WTC11 (cell line): ENCODE data around the gene ELN. TPM values are rescaled to one million over a fixed set of nuclear protein-coding genes. Genes with fewer than 3 reads are reported as not detected.

Experiments
- ATAC-seq: fragments of 200-7000 bp; cut with Tn5 transposase; 2 replicates; pipeline ENCODE4 v1.10.0; 2021; ENCODE audit warnings: mild to moderate bottlenecking, moderate library complexity
- CTCF ChIA-PET: fragments of 300-600 bp; sonication (Branson Sonifier 250); formaldehyde crosslinking; loops from one replicate; lab custom pipeline; 2021; ENCODE audit warnings: antibody characterized with exemption; lab: Charles Lee
- POLR2A ChIA-PET: fragments of 350-600 bp; sonication (Branson Sonifier 250); formaldehyde crosslinking; loops from one replicate; lab custom pipeline; 2021; ENCODE audit warnings: antibody characterized with exemption; lab: Charles Lee
- DNase-seq: peaks from one replicate; pipeline ENCODE4 v3.0.0; 2021; ENCODE audit warnings: low spot score
- H3K27ac Mint-ChIP-seq: 2 replicates; pipeline ENCODE4 v1.8.0; 2021; ENCODE audit warnings: mixed read lengths
- H3K27me3 Mint-ChIP-seq: 2 replicates; pipeline ENCODE4 v1.8.0; 2021; ENCODE audit warnings: low read depth, mild to moderate bottlenecking, moderate library complexity, mixed read lengths
- H3K36me3 Mint-ChIP-seq: 2 replicates; pipeline ENCODE4 v1.8.0; 2021; ENCODE audit warnings: mixed read lengths
- H3K4me1 Mint-ChIP-seq: 2 replicates; pipeline ENCODE4 v1.8.0; 2022; ENCODE audit warnings: mixed read lengths
- H3K4me3 Mint-ChIP-seq: 2 replicates; pipeline ENCODE4 v1.8.0; 2021; ENCODE audit warnings: mild to moderate bottlenecking, moderate library complexity, mixed read lengths
- H3K9me3 Mint-ChIP-seq: 2 replicates; pipeline ENCODE4 v1.8.0; 2021; ENCODE audit warnings: mixed read lengths
- CREB1 ChIP-seq: sonication (generic); formaldehyde crosslinking; IDR thresholded peaks from 2 replicates; pipeline ENCODE4 v1.8.0; 2023; ENCODE audit warnings: mild to moderate bottlenecking, missing genetic modification reagents
- FOXP1 ChIP-seq: sonication (generic); formaldehyde crosslinking; IDR thresholded peaks from 2 replicates; pipeline ENCODE4 v1.8.0; 2022; ENCODE audit warnings: missing genetic modification reagents, mild to moderate bottlenecking, moderate library complexity, borderline replicate concordance
- FOXP4 ChIP-seq: sonication (generic); formaldehyde crosslinking; IDR thresholded peaks from 2 replicates; pipeline ENCODE4 v1.8.0; 2022; ENCODE audit warnings: mild to moderate bottlenecking, missing genetic modification reagents
- IRF1 ChIP-seq: sonication (generic); formaldehyde crosslinking; IDR thresholded peaks from 2 replicates; pipeline ENCODE4 v1.8.0; 2023; ENCODE audit warnings: missing genetic modification reagents
- MLX ChIP-seq: sonication (generic); formaldehyde crosslinking; IDR thresholded peaks from 2 replicates; pipeline ENCODE4 v1.8.1; 2023; ENCODE audit warnings: mild to moderate bottlenecking, missing genetic modification reagents, moderate library complexity
- PRDM15 ChIP-seq: sonication (generic); formaldehyde crosslinking; IDR thresholded peaks from 2 replicates; pipeline ENCODE4 v1.8.0; 2022; ENCODE audit warnings: missing genetic modification reagents
- PREB ChIP-seq: sonication (generic); formaldehyde crosslinking; IDR thresholded peaks from 2 replicates; pipeline ENCODE4 v1.8.1; 2022; ENCODE audit warnings: mild to moderate bottlenecking, missing genetic modification reagents, moderate library complexity, borderline replicate concordance
- SP1 ChIP-seq: sonication (generic); formaldehyde crosslinking; conservative IDR thresholded peaks from 2 replicates; pipeline ENCODE4 v1.8.1; 2022; ENCODE audit warnings: missing genetic modification reagents
- TEAD4 ChIP-seq: sonication (generic); formaldehyde crosslinking; IDR thresholded peaks from 2 replicates; pipeline ENCODE4 v1.8.0; 2022; ENCODE audit warnings: mild to moderate bottlenecking, missing genetic modification reagents
- USF2 ChIP-seq: sonication (generic); formaldehyde crosslinking; IDR thresholded peaks from 2 replicates; pipeline ENCODE4 v1.8.1; 2023; ENCODE audit warnings: mild to moderate bottlenecking, missing genetic modification reagents, moderate library complexity
- ZBTB43 ChIP-seq: sonication (generic); formaldehyde crosslinking; IDR thresholded peaks from 2 replicates; pipeline ENCODE4 v1.8.1; 2023; ENCODE audit warnings: mild to moderate bottlenecking, missing genetic modification reagents
- total RNA-seq: library from RNA; stranded (reverse); gene quantifications from 3 replicates; pipeline ENCODE4 v1.2.3, GENCODE V29; 2021

Gene ELN
- total RNA-seq, 1 experiment from 2014 or later = 3.3 TPM

- TF ChIP-seq ZBTB43 (CRISPR knock-in tag) (no peak), USF2 (CRISPR knock-in tag) (no peak), TEAD4 (CRISPR knock-in tag) (no peak), FOXP4 (no peak), PRDM15 (no peak), PREB (CRISPR knock-in tag) (no peak)
These were observed 8.8 kb upstream of the ELN start (continued) for GRCh38 chr7:74019149-74019548.

GRCh38 chr7:74020390-74020789, 7.6 kb upstream of the ELN start:
- H3K4me1 Mint-ChIP-seq = peaks cover 9% of the 10 kb centered on the region
- ATAC-seq (no peak), DNase-seq (no peak)
- TF ChIP-seq IRF1 (CRISPR knock-in tag) = no peak
- no peak for TF ChIP-seq MLX (CRISPR knock-in tag)
- no peak for TF ChIP-seq CREB1
- TF ChIP-seq SP1 (CRISPR knock-in tag) = no peak
- no peak for TF ChIP-seq FOXP1 (CRISPR knock-in tag)
- no peaks in the 10 kb centered on the region for H3K9me3 Mint-ChIP-seq
- CTCF ChIA-PET = no interaction called here
- no peak overlapping the region for H3K27ac Mint-ChIP-seq
- no peaks in the 10 kb centered on the region for H3K36me3 Mint-ChIP-seq
- H3K27me3 Mint-ChIP-seq = no peaks in the 10 kb centered on the region
- POLR2A ChIA-PET = no interaction called here
- H3K4me3 Mint-ChIP-seq = no peak overlapping the region
